GM12878 (cell line): ENCODE data around the gene NCAM2. TPM values are rescaled to one million over a fixed set of nuclear protein-coding genes. Genes with fewer than 3 reads are reported as not detected.

Experiments used
- ATAC-seq: fragments of 200-7000 bp; cut with Tn5 transposase; 3 replicates; pipeline ENCODE4 v1.9.1; 2020; ENCODE audit warnings: mild to moderate bottlenecking, moderate library complexity
- BruUV-seq: library from RNA; stranded (reverse); fragments of 400-500 nt; replicated peaks from 2 replicates; lab custom pipeline; 2021; lab: Mats Ljungman, UMichigan
- CTCF ChIA-PET: fragments of 300-600 bp; sonication (Branson Sonifier 250); formaldehyde crosslinking; extraction: SDS; loops from one replicate; lab custom pipeline; 2021; ENCODE audit warnings: inconsistent platforms; lab: Yijun Ruan, JAX
- POLR2A ChIA-PET: fragments of 350-600 bp; formaldehyde crosslinking; extraction: SDS; loops from one replicate; lab custom pipeline; 2021; ENCODE audit warnings: inconsistent platforms; lab: Charles Lee
- RAD21 ChIA-PET: fragments of 300-600 bp; sonication (Branson Sonifier 250); formaldehyde crosslinking; loops from one replicate; lab custom pipeline; 2023; ENCODE audit warnings: antibody characterized with exemption; ENCODE audit not compliant: unreplicated experiment; lab: Charles Lee
- SMC1A ChIA-PET: fragments of 300-600 bp; sonication (Branson Sonifier 250); formaldehyde crosslinking; loops from one replicate; lab custom pipeline; 2023; ENCODE audit not compliant: unreplicated experiment, uncharacterized antibody; lab: Charles Lee
- DNase-seq: peaks from one replicate; pipeline ENCODE4 v3.0.0-alpha.2; 2011; ENCODE audit warnings: low read depth, low spot score
- FAIRE-seq: peaks from 3 replicates; lab custom pipeline; 2011; peaks lifted over from hg19 to GRCh38; lab: Jason Lieb, UNC
- H2AFZ ChIP-seq: 2 replicates; pipeline ENCODE4 v1.6.0; 2011; ENCODE audit warnings: low read depth, low read length, control low read depth; ENCODE audit not compliant: control insufficient read depth
- H3K27ac ChIP-seq: 2 replicates; pipeline ENCODE4 v1.5.1; 2011; ENCODE audit warnings: control low read depth; ENCODE audit not compliant: control insufficient read depth, insufficient read depth
- H3K27me3 ChIP-seq, 2 experiments: replicated peaks in 1 of 2; 2 replicates each; pipeline versions ENCODE4 v1.6.0 to v1.6.1; 2011; ENCODE audit warnings: low read length in 1 of 2; ENCODE audit not compliant: control insufficient read depth in 2 of 2, insufficient read depth in 2 of 2
- H3K36me3 ChIP-seq, 2 experiments: 2 replicates each; pipeline ENCODE4 v1.5.1; 2011; ENCODE audit warnings: low read length in 1 of 2; ENCODE audit not compliant: control insufficient read depth in 2 of 2, insufficient read depth in 2 of 2
- H3K4me1 ChIP-seq: 2 replicates; pipeline ENCODE4 v1.6.1; 2011; ENCODE audit warnings: mild to moderate bottlenecking, low read length, moderate library complexity, mixed read lengths; ENCODE audit not compliant: control insufficient read depth, insufficient read depth
- H3K4me2 ChIP-seq: 2 replicates; pipeline ENCODE4 v1.6.0; 2011; ENCODE audit warnings: control low read depth; ENCODE audit not compliant: control insufficient read depth, insufficient read depth
- H3K4me3 ChIP-seq: fragments of 200-600 bp; sonication (generic); 2 replicates; pipeline ENCODE4 v1.5.1; 2016
- H3K79me2 ChIP-seq: 2 replicates; pipeline ENCODE4 v1.6.0; 2011; ENCODE audit warnings: low read length; ENCODE audit not compliant: control insufficient read depth, insufficient read depth
- H3K9ac ChIP-seq: 2 replicates; pipeline ENCODE4 v1.8.0; 2011; ENCODE audit warnings: low read length, control low read depth, mixed read lengths; ENCODE audit not compliant: control insufficient read depth, insufficient read depth
- H3K9me3 ChIP-seq: replicated peaks from 3 replicates; pipeline ENCODE4 v1.5.1; 2011; ENCODE audit warnings: mild to moderate bottlenecking, low read length; ENCODE audit not compliant: control insufficient read depth, insufficient read depth
- H4K20me1 ChIP-seq: 2 replicates; pipeline ENCODE4 v1.6.0; 2011; ENCODE audit not compliant: control insufficient read depth, insufficient read depth
- CBX3 ChIP-seq: fragments of 200-600 bp; sonication (generic); IDR thresholded peaks from 2 replicates; pipeline ENCODE4 v1.6.1; 2016; ENCODE audit warnings: low read depth, borderline replicate concordance
- CHD1 ChIP-seq: IDR thresholded peaks from 2 replicates; pipeline ENCODE4 v1.6.1; 2012; ENCODE audit warnings: low read depth, low read length, improper control_type of control experiment
- FOXK2 ChIP-seq: fragments of 450-650 bp; IDR thresholded peaks from 2 replicates; pipeline ENCODE4 v1.6.1; 2017; ENCODE audit warnings: mild to moderate bottlenecking, moderate library complexity
- IKZF2 ChIP-seq, 2 experiments: fragments of 450-650 bp; IDR thresholded peaks; 2 replicates each; pipeline ENCODE4 v1.6.1; 2017; ENCODE audit warnings: mild to moderate bottlenecking in 2 of 2, moderate library complexity in 2 of 2
- NKRF ChIP-seq: fragments of 450-650 bp; conservative IDR thresholded peaks from 2 replicates; pipeline ENCODE4 v1.6.1; 2017; ENCODE audit warnings: mild to moderate bottlenecking, moderate library complexity
- NRF1 ChIP-seq: conservative IDR thresholded peaks from 2 replicates; pipeline ENCODE4 v1.6.1; 2011; ENCODE audit warnings: mild to moderate bottlenecking, low read depth, low read length, improper control_type of control experiment
- RELB ChIP-seq: fragments of 450-650 bp; IDR thresholded peaks from 2 replicates; pipeline ENCODE4 v1.6.1; 2017; ENCODE audit warnings: low read depth, mild to moderate bottlenecking, moderate library complexity
- SPI1 ChIP-seq: IDR thresholded peaks from 2 replicates; pipeline ENCODE4 v1.6.1; 2011; ENCODE audit warnings: low read depth, mild to moderate bottlenecking, low read length, moderate library complexity, borderline replicate concordance; ENCODE audit not compliant: insufficient read depth
- ZSCAN29 ChIP-seq: fragments of 450-650 bp; IDR thresholded peaks from 2 replicates; pipeline ENCODE4 v1.6.1; 2017; ENCODE audit warnings: mild to moderate bottlenecking, moderate library complexity
- in situ Hi-C: fragments of 300-500 bp; cut with MboI; formaldehyde crosslinking; loops from 9 replicates; pipeline ENCODE4 v1.14.3; 2018; ENCODE audit warnings: mixed read lengths
- intact Hi-C: fragments of 100-400 bp; cut with micrococcal nuclease; formaldehyde crosslinking; loops from one replicate; pipeline ENCODE4 v1.14.2; 2022; ENCODE audit not compliant: unreplicated experiment
- polyA plus RNA-seq, 11 experiments: library from polyadenylated mRNA; depleted of rRNA in 4 of 11; unstranded in 6 of 11; stranded (reverse) in 5 of 11; fragments of >200 nt; fragmentation: Nextera tagmentation in 4 of 11; fragmentation: Illumina TruSeq in 1 of 11; extraction: Ambion mirVana in 4 of 11; extraction: Trizol in 1 of 11; gene quantifications; 1 replicate in 1 of 11; 2 replicates in 10 of 11; pipeline versions ENCODE4 v1.2.1 to v1.2.3, GENCODE V29; 2011 to 2016; ENCODE audit warnings: inconsistent platforms in 2 of 11, missing spikeins in 2 of 11, low read depth in 1 of 11
- total RNA-seq, 4 experiments: library from RNA; depleted of rRNA in 3 of 4; stranded (reverse); fragments of >200 nt in 3 of 4; fragmentation: Illumina TruSeq in 1 of 4; extraction: Trizol in 1 of 4; gene quantifications; 2 replicates each; pipeline versions ENCODE4 v1.2.1 to v1.2.3, GENCODE V29; 2013 to 2021
- TF ChIP-seq, protein P1 (sequence below): fragments of 450-650 bp; IDR thresholded peaks from 2 replicates; pipeline ENCODE4 v1.6.1; 2017; ENCODE audit warnings: antibody characterized with exemption, mild to moderate bottlenecking, moderate library complexity
- TF ChIP-seq, protein P2 (sequence below): fragments of 450-650 bp; IDR thresholded peaks from 2 replicates; pipeline ENCODE4 v1.6.1; 2018; ENCODE audit warnings: mild to moderate bottlenecking, low read depth, moderate library complexity; ENCODE audit not compliant: partially characterized antibody
- TF ChIP-seq, protein P3 (sequence below): fragments of 450-650 bp; IDR thresholded peaks from 2 replicates; pipeline ENCODE4 v1.6.1; 2017; ENCODE audit warnings: mild to moderate bottlenecking, low read depth, inconsistent platforms; ENCODE audit not compliant: poor library complexity, severe bottlenecking

The NCAM2 gene
- total and polyA plus RNA-seq, 10 of the 15 experiments (the other 5 are each of a cell fraction or from before 2014, with no cell fraction given) = 0.23 to 0.27 TPM; not detected in 8

DNA sequence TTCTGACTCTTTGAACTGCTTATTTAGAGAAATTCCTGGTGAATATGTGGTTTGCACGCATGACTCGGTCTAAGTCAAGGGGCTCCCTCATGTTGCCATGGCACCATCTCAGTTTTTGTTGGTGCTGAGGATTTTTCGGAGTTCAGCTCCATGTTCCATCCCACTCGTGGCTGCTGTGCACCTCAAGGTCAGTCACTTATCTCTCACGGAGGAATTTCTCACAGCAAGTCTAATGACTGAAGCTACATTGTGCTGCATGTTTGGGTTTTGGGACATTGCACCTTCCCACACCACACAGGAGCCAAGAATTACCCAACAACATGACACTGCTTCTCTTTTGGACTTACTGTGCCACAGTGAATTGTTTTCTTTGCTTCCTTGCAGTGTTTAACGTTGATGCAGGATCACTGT, 269.9 kb downstream of the NCAM2 start (continued):
- no peak for TF ChIP-seq NKRF
- TF ChIP-seq SPI1 = no peak
- TF ChIP-seq CHD1 = no peak
- no peak for TF ChIP-seq RELB
- no peak for TF ChIP-seq NRF1

- Histone ChIP-seq H3K4me1 (no peaks in the 10 kb centered on the region), H3K4me3 (no peak overlapping the region), H3K27me3 (no peaks in the 10 kb centered on the region), H4K20me1 (no peaks in the 10 kb centered on the region), H2AFZ (no peak overlapping the region), H3K79me2 (no peaks in the 10 kb centered on the region), H3K27ac (no peak overlapping the region), H3K36me3 (no peaks in the 10 kb centered on the region), H3K9me3 (no peaks in the 10 kb centered on the region), H3K9ac (no peak overlapping the region), H3K4me2 (no peak overlapping the region)
- no TSS peak for BruUV-seq
- in situ Hi-C loops = no loop called here
- ATAC-seq (no peak), FAIRE-seq (no peak), DNase-seq (no peak)
- CTCF ChIA-PET = no interaction called here
- POLR2A ChIA-PET = no interaction called here
- intact Hi-C loops = no loop called here
- SMC1A ChIA-PET = no interaction called here
- RAD21 ChIA-PET = no interaction called here
- TF ChIP-seq, protein P1, sequence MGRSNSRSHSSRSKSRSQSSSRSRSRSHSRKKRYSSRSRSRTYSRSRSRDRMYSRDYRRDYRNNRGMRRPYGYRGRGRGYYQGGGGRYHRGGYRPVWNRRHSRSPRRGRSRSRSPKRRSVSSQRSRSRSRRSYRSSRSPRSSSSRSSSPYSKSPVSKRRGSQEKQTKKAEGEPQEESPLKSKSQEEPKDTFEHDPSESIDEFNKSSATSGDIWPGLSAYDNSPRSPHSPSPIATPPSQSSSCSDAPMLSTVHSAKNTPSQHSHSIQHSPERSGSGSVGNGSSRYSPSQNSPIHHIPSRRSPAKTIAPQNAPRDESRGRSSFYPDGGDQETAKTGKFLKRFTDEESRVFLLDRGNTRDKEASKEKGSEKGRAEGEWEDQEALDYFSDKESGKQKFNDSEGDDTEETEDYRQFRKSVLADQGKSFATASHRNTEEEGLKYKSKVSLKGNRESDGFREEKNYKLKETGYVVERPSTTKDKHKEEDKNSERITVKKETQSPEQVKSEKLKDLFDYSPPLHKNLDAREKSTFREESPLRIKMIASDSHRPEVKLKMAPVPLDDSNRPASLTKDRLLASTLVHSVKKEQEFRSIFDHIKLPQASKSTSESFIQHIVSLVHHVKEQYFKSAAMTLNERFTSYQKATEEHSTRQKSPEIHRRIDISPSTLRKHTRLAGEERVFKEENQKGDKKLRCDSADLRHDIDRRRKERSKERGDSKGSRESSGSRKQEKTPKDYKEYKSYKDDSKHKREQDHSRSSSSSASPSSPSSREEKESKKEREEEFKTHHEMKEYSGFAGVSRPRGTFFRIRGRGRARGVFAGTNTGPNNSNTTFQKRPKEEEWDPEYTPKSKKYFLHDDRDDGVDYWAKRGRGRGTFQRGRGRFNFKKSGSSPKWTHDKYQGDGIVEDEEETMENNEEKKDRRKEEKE = no peak
- TF ChIP-seq ZSCAN29 = no peak
- TF ChIP-seq CBX3 = no peak
- TF ChIP-seq, protein P2, sequence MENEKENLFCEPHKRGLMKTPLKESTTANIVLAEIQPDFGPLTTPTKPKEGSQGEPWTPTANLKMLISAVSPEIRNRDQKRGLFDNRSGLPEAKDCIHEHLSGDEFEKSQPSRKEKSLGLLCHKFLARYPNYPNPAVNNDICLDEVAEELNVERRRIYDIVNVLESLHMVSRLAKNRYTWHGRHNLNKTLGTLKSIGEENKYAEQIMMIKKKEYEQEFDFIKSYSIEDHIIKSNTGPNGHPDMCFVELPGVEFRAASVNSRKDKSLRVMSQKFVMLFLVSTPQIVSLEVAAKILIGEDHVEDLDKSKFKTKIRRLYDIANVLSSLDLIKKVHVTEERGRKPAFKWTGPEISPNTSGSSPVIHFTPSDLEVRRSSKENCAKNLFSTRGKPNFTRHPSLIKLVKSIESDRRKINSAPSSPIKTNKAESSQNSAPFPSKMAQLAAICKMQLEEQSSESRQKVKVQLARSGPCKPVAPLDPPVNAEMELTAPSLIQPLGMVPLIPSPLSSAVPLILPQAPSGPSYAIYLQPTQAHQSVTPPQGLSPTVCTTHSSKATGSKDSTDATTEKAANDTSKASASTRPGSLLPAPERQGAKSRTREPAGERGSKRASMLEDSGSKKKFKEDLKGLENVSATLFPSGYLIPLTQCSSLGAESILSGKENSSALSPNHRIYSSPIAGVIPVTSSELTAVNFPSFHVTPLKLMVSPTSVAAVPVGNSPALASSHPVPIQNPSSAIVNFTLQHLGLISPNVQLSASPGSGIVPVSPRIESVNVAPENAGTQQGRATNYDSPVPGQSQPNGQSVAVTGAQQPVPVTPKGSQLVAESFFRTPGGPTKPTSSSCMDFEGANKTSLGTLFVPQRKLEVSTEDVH = no peak
- TF ChIP-seq, protein P3, sequence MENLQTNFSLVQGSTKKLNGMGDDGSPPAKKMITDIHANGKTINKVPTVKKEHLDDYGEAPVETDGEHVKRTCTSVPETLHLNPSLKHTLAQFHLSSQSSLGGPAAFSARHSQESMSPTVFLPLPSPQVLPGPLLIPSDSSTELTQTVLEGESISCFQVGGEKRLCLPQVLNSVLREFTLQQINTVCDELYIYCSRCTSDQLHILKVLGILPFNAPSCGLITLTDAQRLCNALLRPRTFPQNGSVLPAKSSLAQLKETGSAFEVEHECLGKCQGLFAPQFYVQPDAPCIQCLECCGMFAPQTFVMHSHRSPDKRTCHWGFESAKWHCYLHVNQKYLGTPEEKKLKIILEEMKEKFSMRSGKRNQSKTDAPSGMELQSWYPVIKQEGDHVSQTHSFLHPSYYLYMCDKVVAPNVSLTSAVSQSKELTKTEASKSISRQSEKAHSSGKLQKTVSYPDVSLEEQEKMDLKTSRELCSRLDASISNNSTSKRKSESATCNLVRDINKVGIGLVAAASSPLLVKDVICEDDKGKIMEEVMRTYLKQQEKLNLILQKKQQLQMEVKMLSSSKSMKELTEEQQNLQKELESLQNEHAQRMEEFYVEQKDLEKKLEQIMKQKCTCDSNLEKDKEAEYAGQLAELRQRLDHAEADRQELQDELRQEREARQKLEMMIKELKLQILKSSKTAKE = no peak
- no peak for TF ChIP-seq IKZF2 (IDR thresholded peaks at IDR 0.05)
- no peak for TF ChIP-seq FOXK2
These were observed 270.7 kb downstream of the NCAM2 start for GRCh38 chr21:21268885-21269284.
